Muscle of leg (tissue), 11 donors: ENCODE results near the gene DDX1. TPM values are rescaled to one million over a fixed set of nuclear protein-coding genes. Genes with fewer than 3 reads are reported as not detected.

ENCODE experiments used
- DNase-seq: peaks from one replicate; pipeline ENCODE4 v3.0.0; 2013
- H3K27ac ChIP-seq: one replicate; pipeline ENCODE4 v1.5.1; 2013; ENCODE audit warnings: mild to moderate bottlenecking, low read length, control low read depth
- H3K27me3 ChIP-seq: one replicate; pipeline ENCODE4 v1.6.1; 2013; ENCODE audit warnings: low read length; ENCODE audit not compliant: control insufficient read depth, insufficient read depth
- H3K36me3 ChIP-seq: one replicate; pipeline ENCODE4 v1.6.1; 2013; ENCODE audit warnings: low read length; ENCODE audit not compliant: control insufficient read depth, insufficient read depth
- H3K4me1 ChIP-seq: one replicate; pipeline ENCODE4 v1.6.1; 2013; ENCODE audit warnings: low read length; ENCODE audit not compliant: control insufficient read depth, insufficient read depth
- H3K4me3 ChIP-seq: one replicate; pipeline ENCODE4 v1.5.1; 2013; ENCODE audit warnings: low read length, control low read depth
- H3K9me3 ChIP-seq: replicated peaks from 2 replicates; pipeline ENCODE4 v1.6.1; 2013; ENCODE audit warnings: low read depth, low read length; ENCODE audit not compliant: control insufficient read depth
- WGBS: methylation state at CpG from one replicate; pipeline ENCODE4 v1.1.5; 2013; ENCODE audit warnings: missing lambda C conversion rate; ENCODE audit not compliant: insufficient coverage; 5-methylcytosine and 5-hydroxymethylcytosine counted together
- polyA plus RNA-seq, 8 donors: library from polyadenylated mRNA; unstranded; fragments of 120-200 nt; gene quantifications; one replicate each; pipeline versions ENCODE4 v1.2.1 to v1.2.3, GENCODE V29; 2013; ENCODE audit warnings: inconsistent platforms in 1 of 8, low replicate concordance in 1 of 8; ENCODE audit not compliant: insufficient read length in 8 of 8, insufficient read depth in 1 of 8
- total RNA-seq: library from RNA; stranded (reverse); fragments of 120-200 nt; gene quantifications from one replicate; pipeline ENCODE4 v1.2.4, GENCODE V29; 2013

DDX1 gene
- total and polyA plus RNA-seq, 9 donors, result 72.3 to 101 (median 94.5) TPM

DNA sequence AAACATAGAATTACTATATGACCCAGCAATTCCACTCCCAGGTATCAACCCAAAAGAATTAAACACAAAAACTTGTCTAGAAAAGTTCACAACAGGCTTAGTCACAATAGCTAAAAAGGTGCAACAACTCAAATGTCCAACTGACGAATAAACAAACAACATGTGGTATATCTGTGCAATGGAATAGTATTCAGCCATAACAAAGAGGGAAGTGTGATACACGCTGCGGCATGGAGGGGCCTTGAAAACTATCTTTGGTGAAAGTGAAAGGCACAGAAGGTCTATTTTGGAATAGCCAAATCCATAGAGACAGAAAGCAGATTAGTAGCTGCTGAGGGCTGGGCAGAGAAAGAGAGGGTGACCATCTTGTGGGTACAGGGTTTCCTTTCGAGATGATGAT lies 72.1 kb downstream of the DDX1 start:
- WGBS, result 98% methylated on average over 4 of the region's 4 CpGs
- no peaks in the 10 kb centered on the region for H3K4me1 ChIP-seq
- no peak for DNase-seq

DNA sequence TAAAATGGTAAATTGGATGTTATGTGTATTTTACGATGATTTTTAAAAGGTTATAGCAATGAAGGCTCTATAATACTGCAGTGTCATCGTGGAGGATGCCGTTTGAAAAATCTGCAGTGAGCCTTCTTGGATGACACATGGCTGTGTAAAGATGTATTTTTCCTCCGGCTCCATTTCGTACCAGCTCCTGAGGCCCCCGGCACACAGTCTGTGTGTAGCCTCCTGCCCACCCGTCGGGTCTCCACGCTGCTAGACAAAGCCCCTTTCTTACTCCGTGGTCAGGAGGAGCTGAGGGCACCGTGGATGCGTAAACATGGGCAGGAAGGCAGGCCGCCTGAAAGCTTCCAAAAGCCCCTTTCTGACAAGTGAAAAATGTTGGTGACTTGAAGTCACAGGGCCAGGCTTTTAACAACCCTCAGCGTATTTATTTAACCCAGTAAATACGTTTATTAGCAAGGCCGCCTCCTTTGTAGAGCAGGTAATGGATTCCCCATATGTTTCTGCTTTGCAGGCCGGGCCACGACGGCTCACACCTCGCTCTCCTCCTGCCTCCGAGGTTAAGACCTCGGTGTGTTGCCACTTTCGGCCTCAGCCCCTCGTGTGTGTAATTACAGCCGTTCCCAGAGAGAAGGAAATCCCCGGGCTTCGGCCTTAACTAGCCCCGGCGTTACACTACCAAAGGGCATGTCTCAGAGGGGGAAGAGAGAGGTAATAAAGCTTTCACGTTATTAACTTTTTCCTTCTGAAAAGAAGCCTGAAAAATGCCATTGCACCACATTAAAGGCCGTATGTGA lies 72.8 kb downstream of the DDX1 start:
- peaks cover 22% of the 10 kb centered on the region for H3K27me3 ChIP-seq
- H3K4me1 ChIP-seq, result no peaks in the 10 kb centered on the region
- no peak for DNase-seq
- H3K27ac ChIP-seq, result no peak overlapping the region
- H3K36me3 ChIP-seq, result no peaks in the 10 kb centered on the region
- WGBS, result 39% methylated on average over 22 of the region's 31 CpGs
- H3K9me3 ChIP-seq, result no peaks in the 10 kb centered on the region
- no peak overlapping the region for H3K4me3 ChIP-seq

More for the DNA sequence above, 72.1 kb downstream of the DDX1 start:
- Histone ChIP-seq H3K27ac (no peak overlapping the region), H3K4me3 (no peak overlapping the region), H3K9me3 (no peaks in the 10 kb centered on the region), H3K36me3 (no peaks in the 10 kb centered on the region), H3K27me3 (peaks cover 22% of the 10 kb centered on the region)

DNA sequence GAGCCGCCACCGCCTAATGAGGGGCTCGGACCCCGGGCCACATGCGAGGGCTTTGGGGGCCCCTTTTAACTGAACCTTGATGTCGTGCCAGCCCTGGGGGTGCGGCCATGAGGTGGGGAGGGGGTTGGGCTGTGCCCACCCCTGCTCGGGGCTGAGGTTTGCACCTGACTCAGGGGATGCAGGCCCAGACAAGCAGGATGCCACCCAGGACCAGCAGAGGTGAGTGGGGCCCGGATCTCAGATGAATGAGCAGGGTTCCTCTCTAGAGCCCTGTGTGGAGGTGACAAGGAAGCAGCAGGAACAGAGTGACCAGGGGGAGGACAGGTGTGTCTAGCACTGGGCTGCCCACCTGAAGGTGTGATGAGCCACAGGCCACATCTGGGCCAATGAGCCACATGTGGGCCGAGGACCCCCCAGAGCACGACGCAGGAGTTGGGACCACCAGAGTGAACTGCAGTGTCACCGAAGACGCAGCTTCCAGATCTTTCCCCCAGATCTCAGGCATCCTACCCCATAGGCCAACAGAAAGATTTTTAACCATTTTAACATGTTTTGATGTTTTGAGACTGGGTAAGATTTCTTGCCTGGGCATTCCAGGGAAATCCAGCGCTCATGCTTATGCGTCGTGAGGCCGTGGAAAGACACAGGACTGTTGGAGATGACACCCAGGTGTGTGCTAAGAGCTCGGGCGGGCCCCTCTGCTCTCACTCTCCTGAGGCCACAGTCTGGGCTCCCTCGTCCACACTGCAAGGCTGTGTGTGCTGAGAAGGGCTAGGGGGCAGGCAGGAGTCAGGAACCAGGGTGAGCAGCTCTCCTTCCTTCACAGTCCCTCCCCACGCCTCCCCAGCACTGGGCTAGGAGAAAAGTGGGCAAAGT lies 73.6 kb downstream of the DDX1 start:
- H3K36me3 ChIP-seq, result no peaks in the 10 kb centered on the region
- H3K27me3 ChIP-seq, result peaks cover 22% of the 10 kb centered on the region
- no peak overlapping the region for H3K27ac ChIP-seq
- no peak overlapping the region for H3K4me3 ChIP-seq
- H3K9me3 ChIP-seq, result no peaks in the 10 kb centered on the region
- no peaks in the 10 kb centered on the region for H3K4me1 ChIP-seq
- no peak for DNase-seq
- 59% methylated on average over 15 of the region's 22 CpGs for WGBS

DNA sequence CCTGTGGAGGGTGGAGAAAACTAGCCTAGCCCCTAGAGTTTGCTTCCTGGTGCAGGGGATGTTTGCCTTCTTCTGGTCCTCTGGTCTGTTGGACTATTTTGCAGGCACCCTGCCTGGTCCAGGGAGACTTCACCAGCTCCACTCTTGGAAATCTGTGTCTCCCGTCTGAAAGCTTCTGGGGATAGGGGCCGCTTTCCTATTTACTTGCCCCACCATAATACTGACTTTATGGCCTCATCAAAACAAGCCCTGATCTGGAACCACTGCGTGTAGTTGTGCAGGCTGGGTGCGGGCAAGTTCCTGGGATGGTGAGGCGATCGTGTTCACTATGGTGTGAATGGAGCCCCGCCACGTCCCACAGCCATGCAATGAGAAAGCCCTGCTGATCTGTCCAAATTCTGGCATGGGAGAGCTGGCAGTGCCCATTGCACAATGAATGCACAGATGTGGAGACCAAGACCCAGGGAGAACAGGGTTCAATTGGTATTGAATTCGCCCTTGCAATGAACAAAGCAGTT lies 74.3 kb downstream of the DDX1 start:
- DNase-seq, result no peak
- Histone ChIP-seq H3K4me1 (no peaks in the 10 kb centered on the region), H3K4me3 (no peak overlapping the region), H3K27ac (no peak overlapping the region), H3K36me3 (no peaks in the 10 kb centered on the region), H3K9me3 (no peaks in the 10 kb centered on the region), H3K27me3 (peaks cover 22% of the 10 kb centered on the region)
- WGBS, result 91% methylated on average over 4 of the region's 9 CpGs

GRCh38 chr2:15666861-15667808 lies 75.5 kb downstream of the DDX1 start:
- no peak for DNase-seq
- H3K27ac ChIP-seq, result no peak overlapping the region
- H3K27me3 ChIP-seq, result peaks cover 22% of the 10 kb centered on the region
- no peaks in the 10 kb centered on the region for H3K4me1 ChIP-seq
- no peak overlapping the region for H3K4me3 ChIP-seq
- no peaks in the 10 kb centered on the region for H3K36me3 ChIP-seq
- peaks cover 2% of the 10 kb centered on the region for H3K9me3 ChIP-seq
- 62% methylated on average over 11 of the region's 16 CpGs for WGBS

DNA sequence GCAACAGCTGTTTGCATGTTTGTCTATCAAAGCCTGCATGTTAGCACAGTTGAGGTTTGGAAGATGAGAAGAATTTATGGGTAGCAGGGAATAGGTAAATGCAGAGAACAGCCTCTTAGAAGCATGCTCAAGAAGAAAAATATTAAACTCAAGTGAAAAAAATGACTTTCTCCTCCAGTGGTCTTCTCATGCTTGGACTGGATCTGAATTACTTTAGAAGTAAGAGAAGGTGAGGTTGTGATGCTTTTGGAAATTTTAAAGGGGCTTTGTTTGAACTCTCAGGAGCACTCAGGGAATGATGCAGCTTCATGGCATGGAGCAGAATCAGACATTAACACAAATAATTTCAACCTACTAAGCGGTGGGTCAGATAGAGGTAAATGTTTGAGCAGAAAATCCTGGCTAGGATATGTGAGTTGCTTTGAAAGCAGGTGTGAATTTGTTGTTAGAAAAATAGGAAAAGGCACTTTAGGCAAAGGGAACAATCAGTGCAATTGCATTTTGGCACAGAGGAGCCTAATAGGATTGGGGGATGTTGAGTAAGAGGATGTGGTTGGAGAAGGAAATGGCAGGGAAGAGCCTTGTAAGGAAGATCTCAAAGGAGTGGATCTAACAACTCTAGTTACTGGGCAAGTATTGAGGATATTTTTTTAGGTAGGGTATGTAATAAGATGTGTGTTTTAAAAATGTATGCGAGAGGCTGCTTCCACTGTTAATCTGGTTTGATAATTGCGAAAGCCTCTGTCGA lies 76.3 kb downstream of the DDX1 start:
- H3K4me3 ChIP-seq, result no peak overlapping the region
- no peaks in the 10 kb centered on the region for H3K4me1 ChIP-seq
- peaks cover 18% of the 10 kb centered on the region for H3K27me3 ChIP-seq
- H3K9me3 ChIP-seq, result peaks cover 4% of the 10 kb centered on the region
- no peak for DNase-seq
- H3K27ac ChIP-seq, result no peak overlapping the region
- H3K36me3 ChIP-seq, result no peaks in the 10 kb centered on the region
- 100% methylated on average over 1 of the region's 4 CpGs for WGBS

DNA sequence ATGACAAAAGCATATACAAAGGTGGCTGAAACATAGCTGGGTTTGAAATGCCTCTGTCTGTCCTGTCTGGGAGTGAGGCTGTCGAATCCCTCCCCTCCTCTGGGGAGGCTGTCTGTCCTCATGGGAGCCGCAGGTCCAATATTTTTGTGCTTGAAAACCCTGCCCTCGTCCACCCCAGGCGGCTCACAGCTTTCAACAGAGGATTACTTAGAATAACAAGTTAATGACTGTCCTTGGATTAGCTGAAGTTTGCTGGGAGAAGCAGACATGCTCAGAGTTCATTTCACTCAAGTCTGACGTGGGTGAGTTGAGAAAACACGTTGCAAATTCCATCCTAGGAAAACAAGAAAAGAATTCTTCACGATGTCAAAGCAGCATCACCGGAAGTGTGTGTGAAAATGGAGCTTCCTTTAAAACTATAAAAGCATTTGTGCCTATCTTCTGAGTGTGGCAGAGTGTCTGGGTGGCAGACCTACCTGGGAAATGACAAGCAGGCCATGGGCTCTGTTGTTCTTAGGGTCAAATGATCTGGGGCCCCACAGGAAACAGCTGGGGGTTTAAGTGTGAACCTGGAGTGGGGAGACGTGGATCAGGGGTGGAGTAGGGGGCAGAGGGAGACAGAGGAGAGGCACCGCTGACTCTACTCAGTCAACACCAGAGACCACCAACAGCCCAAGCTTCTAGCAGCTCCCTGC lies 77.1 kb downstream of the DDX1 start:
- 0% methylated on average over 1 of the region's 10 CpGs for WGBS
- H3K4me3 ChIP-seq, result no peak overlapping the region
- DNase-seq, result no peak
- peaks cover 18% of the 10 kb centered on the region for H3K27me3 ChIP-seq
- no peak overlapping the region for H3K27ac ChIP-seq
- no peaks in the 10 kb centered on the region for H3K36me3 ChIP-seq
- peaks cover 4% of the 10 kb centered on the region for H3K9me3 ChIP-seq
- H3K4me1 ChIP-seq, result peaks cover 5% of the 10 kb centered on the region

GRCh38 chr2:15669375-15669910 lies 77.8 kb downstream of the DDX1 start:
- no peaks in the 10 kb centered on the region for H3K36me3 ChIP-seq
- no peak for DNase-seq
- peaks cover 4% of the 10 kb centered on the region for H3K9me3 ChIP-seq
- WGBS, result no CpG with 5 or more reads among the region's 6 CpGs
- H3K4me1 ChIP-seq, result peaks cover 8% of the 10 kb centered on the region
- no peak overlapping the region for H3K27ac ChIP-seq
- no peak overlapping the region for H3K4me3 ChIP-seq
- H3K27me3 ChIP-seq, result peaks cover 18% of the 10 kb centered on the region
